HFFc6 (cell line): ENCODE measurements around the gene CROCC. TPM values are rescaled to one million over a fixed set of nuclear protein-coding genes. Genes with fewer than 3 reads are reported as not detected.

Source experiments
- DNase-seq: peaks from one replicate; pipeline ENCODE4 v3.0.0-alpha.2; 2018
- H3K27ac Mint-ChIP-seq: 2 replicates; pipeline ENCODE4 v1.8.0; 2020; ENCODE audit warnings: mild to moderate bottlenecking, mixed read lengths
- H3K27me3 Mint-ChIP-seq: 2 replicates; pipeline ENCODE4 v1.8.0; 2021; ENCODE audit warnings: mild to moderate bottlenecking, moderate library complexity, mixed read lengths; ENCODE audit not compliant: insufficient read depth
- H3K36me3 Mint-ChIP-seq: 2 replicates; pipeline ENCODE4 v1.8.0; 2021; ENCODE audit warnings: low read depth, mixed read lengths
- H3K4me1 Mint-ChIP-seq: 2 replicates; pipeline ENCODE4 v1.8.0; 2020; ENCODE audit warnings: low read depth, mixed read lengths
- H3K4me3 Mint-ChIP-seq: 2 replicates; pipeline ENCODE4 v1.8.0; 2020; ENCODE audit warnings: mild to moderate bottlenecking, moderate library complexity, mixed read lengths
- H3K9me3 Mint-ChIP-seq: 2 replicates; pipeline ENCODE4 v1.8.0; 2020; ENCODE audit warnings: mild to moderate bottlenecking, mixed read lengths
- CTCF ChIP-seq: fragments of 200-600 bp; sonication (generic); IDR thresholded peaks from 2 replicates; pipeline ENCODE4 v1.5.0; 2021; ENCODE audit warnings: antibody characterized with exemption, mild to moderate bottlenecking
- total RNA-seq, 6 experiments: library from RNA; stranded (reverse); fragmentation: NEBNext Ultra II Directional; extraction: Animal tissue kit (Norgen Biotek cat#: 25700); gene quantifications; 2 replicates in 1 of 6; 3 replicates in 5 of 6; pipeline ENCODE4 v1.2.3, GENCODE V29; 2021

The CROCC gene
- total RNA-seq, 6 experiments from 2014 or later = 10.3 to 14.6 (median 12.5) TPM

DNA sequence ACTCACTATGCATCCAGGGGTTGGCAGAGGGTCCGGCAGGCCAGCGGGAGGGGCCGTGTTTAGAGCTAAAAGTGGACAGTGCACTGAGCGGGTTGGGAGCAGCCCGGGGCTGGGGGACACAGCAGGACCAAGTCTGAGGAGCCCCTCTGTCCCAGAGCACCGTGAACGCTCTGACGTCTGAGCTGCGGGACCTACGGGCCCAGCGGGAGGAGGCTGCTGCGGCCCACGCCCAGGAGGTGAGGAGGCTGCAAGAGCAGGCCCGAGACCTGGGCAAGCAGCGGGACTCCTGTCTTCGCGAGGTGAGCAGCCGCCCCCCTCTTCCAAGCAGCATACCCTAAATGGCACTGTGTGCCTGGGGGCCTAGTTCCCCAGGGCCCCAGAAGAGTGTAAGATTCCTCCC is 32.8 kb downstream of the CROCC start:
- Mint-ChIP-seq H3K4me3 (no peak overlapping the region), H3K27ac (no peak overlapping the region), H3K9me3 (no peaks in the 10 kb centered on the region), H3K4me1 (peaks cover 11% of the 10 kb centered on the region), H3K27me3 (peaks cover 2% of the 10 kb centered on the region; the same call in 1 of the 2 replicates), H3K36me3 (no peaks in the 10 kb centered on the region)
- TF ChIP-seq CTCF = no peak
- no peak for DNase-seq

DNA sequence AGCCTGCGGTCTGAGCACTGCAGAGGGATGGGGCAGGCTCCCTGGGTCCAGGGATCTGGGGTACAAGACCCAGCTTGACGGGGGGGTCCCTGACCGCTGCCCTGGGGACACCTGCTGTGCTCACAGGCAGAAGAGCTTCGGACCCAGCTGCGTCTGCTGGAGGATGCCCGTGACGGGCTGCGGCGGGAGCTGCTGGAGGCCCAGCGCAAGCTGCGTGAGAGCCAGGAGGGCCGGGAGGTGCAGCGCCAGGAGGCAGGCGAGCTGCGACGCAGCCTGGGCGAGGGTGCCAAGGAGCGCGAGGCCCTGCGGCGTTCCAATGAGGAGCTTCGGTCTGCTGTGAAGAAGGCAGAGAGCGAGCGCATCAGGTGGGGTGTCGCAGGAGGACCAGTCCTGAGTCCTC is 33.5 kb downstream of the CROCC start:
- no peak for TF ChIP-seq CTCF
- Mint-ChIP-seq H3K27ac (no peak overlapping the region), H3K4me1 (peaks cover 12% of the 10 kb centered on the region), H3K4me3 (no peak overlapping the region), H3K27me3 (peaks cover 2% of the 10 kb centered on the region; the same call in 1 of the 2 replicates), H3K9me3 (no peaks in the 10 kb centered on the region), H3K36me3 (no peaks in the 10 kb centered on the region)
- DNase-seq = no peak

GRCh38 chr1:16956775-16957174 is 35.0 kb downstream of the CROCC start:
- H3K27me3 Mint-ChIP-seq = peaks cover 2% of the 10 kb centered on the region; the same call in 1 of the 2 replicates
- no peaks in the 10 kb centered on the region for H3K36me3 Mint-ChIP-seq
- H3K4me1 Mint-ChIP-seq = peaks cover 18% of the 10 kb centered on the region
- H3K9me3 Mint-ChIP-seq = no peaks in the 10 kb centered on the region
- no peak for TF ChIP-seq CTCF
- no peak overlapping the region; the same call in 1 of the 2 replicates for H3K27ac Mint-ChIP-seq
- no peak for DNase-seq
- no peak overlapping the region for H3K4me3 Mint-ChIP-seq

DNA sequence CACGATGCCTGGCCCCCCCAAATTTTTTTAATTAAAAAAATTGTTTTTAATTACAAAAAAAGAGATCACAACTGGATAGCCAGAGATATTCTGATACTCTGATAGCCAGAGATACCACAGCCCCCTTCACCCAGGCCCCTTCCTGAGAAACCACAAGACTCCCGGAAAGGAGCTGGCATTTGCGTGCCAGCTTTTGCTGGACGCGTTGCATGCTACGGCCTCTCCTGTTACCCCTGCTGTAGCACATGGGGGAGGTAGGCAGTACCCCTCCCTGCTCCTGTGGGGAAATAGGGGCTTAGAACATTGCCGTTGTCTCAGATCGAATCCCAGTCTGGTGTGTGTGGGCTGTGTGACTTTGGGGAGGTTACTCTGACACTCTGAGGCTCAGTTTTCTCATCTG is 36.0 kb downstream of the CROCC start:
- no peak overlapping the region for H3K4me3 Mint-ChIP-seq
- H3K27me3 Mint-ChIP-seq = peaks cover under 1% of the 10 kb centered on the region; the same call in 1 of the 2 replicates
- no peak for DNase-seq
- peaks cover 16% of the 10 kb centered on the region for H3K4me1 Mint-ChIP-seq
- no peaks in the 10 kb centered on the region for H3K36me3 Mint-ChIP-seq
- no peak overlapping the region for H3K27ac Mint-ChIP-seq
- H3K9me3 Mint-ChIP-seq = no peaks in the 10 kb centered on the region
- TF ChIP-seq CTCF = no peak

- no peak for TF ChIP-seq CTCF
- Mint-ChIP-seq H3K36me3 (no peaks in the 10 kb centered on the region), H3K27me3 (no peaks in the 10 kb centered on the region), H3K4me1 (peaks cover 14% of the 10 kb centered on the region), H3K4me3 (no peak overlapping the region), H3K27ac (no peak overlapping the region), H3K9me3 (no peaks in the 10 kb centered on the region)
- no peak for DNase-seq
Measured at GRCh38 chr1:16958475-16958874, 36.7 kb downstream of the CROCC start.
